GM21390 (cell line): ENCODE data around the gene GJC2.

Experiments used
- ATAC-seq: cut with Tn5 transposase; IDR thresholded peaks from one replicate; pipeline ENCODE4 v1.9.1; 2021; ENCODE audit not compliant: unreplicated experiment

GJC2 gene

DNA sequence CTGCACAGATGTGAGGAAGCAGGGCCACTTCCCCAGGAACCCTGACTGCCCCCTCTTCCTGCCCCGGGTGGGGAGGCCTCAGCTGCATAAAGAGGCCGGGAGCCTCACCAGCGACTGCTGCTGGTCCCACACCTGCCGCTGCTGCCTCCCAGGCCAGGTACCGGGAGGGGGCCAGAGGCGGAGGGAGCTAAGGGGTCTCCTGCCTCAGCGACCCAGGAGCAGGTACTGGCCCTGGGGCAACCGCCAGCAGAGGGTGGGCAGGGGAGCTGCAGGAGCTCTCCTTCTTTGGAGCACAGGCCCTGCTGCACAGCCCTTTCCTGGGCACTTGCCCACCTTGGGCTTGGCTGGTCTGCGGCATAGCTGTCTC, 6.8 kb downstream of the GJC2 start:
- no peak for ATAC-seq

DNA sequence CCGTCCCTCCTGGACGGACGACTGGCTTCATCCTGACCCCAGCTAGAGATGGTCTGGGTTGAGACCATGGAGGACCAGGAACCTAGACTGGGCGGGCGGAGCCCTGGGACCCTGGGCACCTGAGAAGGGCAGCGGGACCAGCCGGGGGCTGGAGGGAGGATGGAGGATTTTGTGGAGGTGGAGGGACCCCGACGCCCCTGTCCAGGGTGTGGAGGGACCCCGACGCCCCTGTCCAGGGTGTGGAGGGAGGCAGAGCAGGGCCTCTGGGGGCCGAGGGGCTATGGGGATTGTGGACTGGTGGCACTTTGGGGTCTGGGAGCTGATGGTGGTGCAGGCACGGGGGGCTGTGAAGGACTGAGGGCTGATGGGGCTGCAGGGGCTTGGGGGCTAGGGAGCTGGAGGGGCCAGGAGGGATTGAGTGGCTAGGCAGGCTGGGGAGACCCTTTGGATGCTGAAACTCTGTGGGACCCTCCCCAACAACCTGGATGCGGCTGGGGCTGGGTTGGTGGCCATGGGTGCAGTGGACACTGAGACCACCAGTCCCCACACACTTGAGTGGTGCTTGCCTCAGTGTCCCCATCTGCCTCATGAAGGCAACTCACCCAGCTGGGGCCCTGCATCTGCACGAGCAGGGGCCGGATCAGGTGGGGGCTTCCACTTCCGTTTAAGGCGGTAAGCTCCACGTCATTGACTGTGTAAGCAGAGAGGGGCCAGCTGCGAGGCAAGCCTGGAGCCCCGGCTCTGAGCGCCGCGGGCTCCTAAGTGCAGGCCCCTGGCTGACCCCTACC, 7.4 kb downstream of the GJC2 start:
- ATAC-seq, result no peak

DNA sequence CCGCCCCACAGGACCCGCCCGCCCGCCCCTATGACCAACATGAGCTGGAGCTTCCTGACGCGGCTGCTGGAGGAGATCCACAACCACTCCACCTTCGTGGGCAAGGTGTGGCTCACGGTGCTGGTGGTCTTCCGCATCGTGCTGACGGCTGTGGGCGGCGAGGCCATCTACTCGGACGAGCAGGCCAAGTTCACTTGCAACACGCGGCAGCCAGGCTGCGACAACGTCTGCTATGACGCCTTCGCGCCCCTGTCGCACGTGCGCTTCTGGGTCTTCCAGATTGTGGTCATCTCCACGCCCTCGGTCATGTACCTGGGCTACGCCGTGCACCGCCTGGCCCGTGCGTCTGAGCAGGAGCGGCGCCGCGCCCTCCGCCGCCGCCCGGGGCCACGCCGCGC, 8.0 kb downstream of the GJC2 start:
- no peak for ATAC-seq

- ATAC-seq, result no peak
Observed at GRCh38 chr1:228158151-228159007, 8.6 kb downstream of the GJC2 start.

DNA sequence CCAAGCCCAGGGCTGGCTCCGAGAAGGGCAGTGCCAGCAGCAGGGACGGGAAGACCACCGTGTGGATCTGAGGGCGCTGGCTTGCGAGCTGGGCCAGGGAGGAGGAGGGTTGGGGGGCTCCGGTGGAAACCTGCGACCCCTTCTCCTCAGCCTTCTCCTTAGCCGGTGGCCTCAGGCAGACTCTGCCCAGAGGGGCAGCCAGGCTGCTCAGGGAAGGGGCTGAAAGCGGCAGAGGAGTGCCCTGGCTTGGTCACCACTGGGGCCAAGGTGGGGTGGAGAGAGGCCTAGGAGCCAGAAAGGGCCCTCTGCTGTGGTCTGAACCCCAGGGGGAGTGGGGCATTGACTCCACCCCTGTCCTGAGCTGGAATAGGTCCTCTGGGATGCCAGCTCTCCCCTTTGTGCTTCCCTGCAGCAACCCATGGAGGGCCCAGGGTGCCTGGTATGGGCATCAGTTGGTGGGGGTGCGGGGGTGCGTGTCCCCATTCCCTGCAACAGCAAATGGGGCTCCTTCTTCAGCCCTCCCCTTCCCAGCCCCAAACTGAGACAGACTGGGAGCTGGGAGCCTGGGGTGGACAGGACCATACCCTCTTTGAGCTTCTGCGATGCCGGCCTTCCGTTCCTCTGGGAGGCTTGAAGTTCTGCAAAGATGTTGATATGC, 9.4 kb downstream of the GJC2 start:
- ATAC-seq, result no peak

- ATAC-seq, result no peak
Observed at GRCh38 chr1:228160201-228160761, 10.6 kb downstream of the GJC2 start.

GRCh38 chr1:228161362-228161761, 11.6 kb downstream of the GJC2 start:
- ATAC-seq, result no peak

GRCh38 chr1:228161866-228162265, 12.1 kb downstream of the GJC2 start:
- no peak for ATAC-seq

GRCh38 chr1:228162286-228163006, 12.7 kb downstream of the GJC2 start:
- ATAC-seq, result no peak

DNA sequence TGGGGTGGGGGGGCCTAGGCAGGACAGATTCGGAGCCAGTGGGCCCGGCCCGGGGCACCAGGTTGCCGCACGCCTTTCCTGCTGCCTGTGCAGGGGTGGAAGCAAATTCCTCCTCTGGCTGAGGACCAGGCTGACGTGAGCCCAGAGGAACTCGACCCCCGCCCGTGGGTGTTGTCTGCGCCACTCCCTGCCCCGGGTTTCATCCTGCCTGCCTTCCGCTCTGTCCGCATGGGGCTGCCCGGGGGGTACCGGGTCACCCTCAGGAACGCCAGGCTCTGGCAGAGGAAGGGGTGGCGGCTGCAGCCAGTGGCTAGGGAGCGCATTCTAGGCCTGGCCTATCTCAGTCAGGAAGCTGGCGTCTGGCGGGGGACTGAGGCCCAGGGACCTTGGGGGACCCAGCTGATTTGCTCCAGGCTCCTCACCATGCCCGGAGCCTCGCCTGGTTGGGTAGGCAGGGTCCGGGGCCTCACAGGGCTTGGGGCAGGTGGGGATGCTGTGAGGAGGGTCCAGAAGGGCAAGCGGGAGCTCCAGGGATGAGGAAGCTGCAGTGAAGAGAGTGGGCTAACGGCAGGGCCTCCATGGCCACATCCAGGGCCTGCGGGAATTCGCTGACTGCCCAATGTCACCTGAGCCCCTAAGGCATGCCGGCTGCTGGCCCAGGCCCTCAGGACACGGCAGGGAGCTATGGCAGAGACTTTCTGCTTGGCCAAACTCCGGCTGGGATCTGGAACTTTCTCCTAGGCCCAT, 13.4 kb downstream of the GJC2 start:
- ATAC-seq, result no peak

GRCh38 chr1:228163776-228164519, 14.2 kb downstream of the GJC2 start:
- ATAC-seq, result no peak

- ATAC-seq, result peak; percentile 0
Observed at GRCh38 chr1:228164561-228165371, 15.0 kb downstream of the GJC2 start.

DNA sequence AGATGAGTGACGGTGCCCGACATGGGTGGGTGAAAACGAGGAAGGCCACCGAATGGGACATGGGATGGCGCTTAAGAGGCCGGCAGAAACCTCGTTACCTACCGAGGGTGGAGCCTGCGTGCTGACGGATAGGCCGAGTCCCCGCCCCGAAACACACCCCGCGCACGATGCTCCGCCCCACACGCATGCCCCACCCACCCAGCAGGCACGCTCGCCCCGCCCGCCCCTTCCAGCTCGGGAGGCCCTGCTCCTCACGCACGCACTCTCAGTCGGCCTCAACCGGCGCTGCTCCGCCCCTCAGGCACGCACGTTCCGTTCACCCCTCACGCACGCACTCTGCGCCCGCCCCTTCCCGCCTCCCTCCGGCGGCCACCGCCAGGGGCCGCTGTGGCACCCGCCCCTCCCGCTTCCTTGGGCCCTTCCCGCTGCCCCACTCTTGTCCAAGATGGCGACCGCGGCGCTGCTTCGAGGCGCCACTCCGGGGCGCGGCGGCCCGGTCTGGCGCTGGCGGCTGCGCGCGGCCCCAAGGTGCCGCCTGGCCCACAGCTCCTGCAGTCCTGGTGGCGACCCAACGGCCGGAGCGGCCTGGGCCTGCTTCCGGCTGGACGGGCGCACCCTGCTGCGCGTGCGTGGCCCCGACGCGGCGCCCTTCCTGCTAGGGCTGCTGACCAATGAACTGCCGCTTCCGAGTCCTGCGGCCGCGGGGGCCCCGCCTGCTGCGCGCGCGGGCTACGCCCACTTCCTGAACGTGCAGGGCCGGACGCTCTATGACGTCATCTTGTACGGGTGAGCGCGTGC, 15.8 kb downstream of the GJC2 start, which contains the start of gene IBA57:
TSS of gene IBA57 (plus strand) at position 433 of the 798 bp plus-strand sequence. CDS start at position 446, 13 bp downstream.
- peak; percentile 81 for ATAC-seq

DNA sequence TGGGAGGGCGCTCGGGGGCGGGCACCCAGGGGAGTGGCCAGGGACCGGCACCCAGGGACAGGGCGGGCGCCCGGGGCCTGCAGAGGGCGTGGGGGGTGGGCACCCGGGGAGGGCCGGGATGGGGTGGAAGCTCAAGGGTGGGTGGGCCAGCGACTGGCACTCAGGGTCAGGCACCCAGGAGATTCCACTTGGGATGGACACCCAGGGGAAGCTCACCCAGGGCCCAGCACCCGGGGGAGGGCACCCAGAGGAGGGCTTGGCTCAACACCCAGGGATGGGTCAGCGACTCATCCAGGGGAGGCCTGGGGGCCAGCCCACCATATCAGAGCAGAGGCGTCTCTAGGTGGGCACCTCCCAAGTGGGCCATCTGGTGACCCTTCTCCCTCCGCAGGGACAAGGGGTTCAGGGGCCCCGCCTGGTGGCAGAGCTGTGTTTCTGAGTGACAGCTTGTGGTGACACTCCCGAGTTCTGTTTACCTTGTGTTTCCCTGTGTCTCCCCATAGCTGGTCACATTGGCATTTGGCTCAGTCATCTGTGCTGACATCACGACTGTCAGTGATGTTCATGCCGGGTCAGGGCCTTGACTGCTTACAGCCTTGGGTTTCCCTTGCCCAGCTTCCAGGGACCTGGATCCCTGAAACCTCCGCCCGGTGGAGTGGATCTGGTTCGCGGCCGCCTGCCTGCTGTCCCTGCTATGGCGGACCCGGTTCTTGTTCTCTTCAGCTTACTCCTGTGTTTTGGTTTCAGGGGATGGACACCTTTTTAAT, 16.6 kb downstream of the GJC2 start:
- ATAC-seq, result peak; percentile 22

DNA sequence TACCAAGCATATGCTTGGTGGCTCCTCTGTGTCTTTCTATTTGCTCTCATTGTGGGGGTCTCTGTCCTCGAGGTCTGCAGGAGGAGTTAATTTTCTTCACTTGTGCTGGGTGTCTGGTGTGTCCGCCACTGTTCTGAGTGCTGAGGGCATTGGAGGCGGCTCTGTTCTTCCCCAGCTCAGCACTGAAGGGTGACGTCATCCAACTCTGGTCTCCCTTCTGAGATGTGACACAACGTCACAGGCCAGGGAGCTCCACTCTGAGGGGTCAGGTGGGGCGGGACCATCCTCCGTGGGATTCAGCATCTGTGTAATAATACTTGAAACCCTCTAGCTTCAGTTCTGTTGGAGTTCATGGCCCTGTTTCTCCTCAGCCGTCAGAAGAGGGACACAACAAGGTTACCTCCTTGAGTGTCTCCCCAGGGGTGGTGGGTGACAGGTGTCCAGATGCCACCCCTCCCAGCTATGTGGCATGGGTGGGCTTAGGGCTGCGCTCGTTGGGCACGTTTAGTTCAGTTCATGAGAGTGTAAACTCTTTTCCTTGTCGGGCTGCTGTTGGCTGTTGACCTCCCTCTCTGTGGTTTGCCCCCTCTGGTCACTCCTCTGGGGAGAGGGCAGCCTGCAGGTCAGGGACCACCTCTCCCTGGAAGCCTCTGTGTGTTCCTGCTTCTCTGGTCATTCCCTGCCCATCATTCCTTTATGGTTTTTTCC, 19.0 kb downstream of the GJC2 start:
- no peak for ATAC-seq

- ATAC-seq, result no peak
Observed at GRCh38 chr1:228169345-228169744, 19.6 kb downstream of the GJC2 start.
